Esophagus (tissue), 2 donors: Measurements from ENCODE around the gene SIGLEC10. TPM values are rescaled to one million over a fixed set of nuclear protein-coding genes. Genes with fewer than 3 reads are reported as not detected.
A peak's percentile ranks its signal among the peaks of the same experiment; 100 is the strongest.

Source experiments
- H3K27ac ChIP-seq, 2 donors: one replicate each; pipeline ENCODE4 v1.5.1; 2013; ENCODE audit warnings: low read depth in 2 of 2, mild to moderate bottlenecking in 2 of 2, inconsistent platforms in 1 of 2, low read length in 1 of 2, moderate library complexity in 1 of 2
- H3K27me3 ChIP-seq, 2 donors: one replicate each; pipeline ENCODE4 v1.6.1; 2013; ENCODE audit warnings: low read length in 2 of 2, control low read depth in 1 of 2, mild to moderate bottlenecking in 1 of 2; ENCODE audit not compliant: insufficient read depth in 2 of 2, control insufficient read depth in 1 of 2
- H3K36me3 ChIP-seq, 2 donors: one replicate each; pipeline ENCODE4 v1.6.1; 2013; ENCODE audit warnings: low read length in 1 of 2; ENCODE audit not compliant: control insufficient read depth in 2 of 2, insufficient read depth in 2 of 2
- H3K4me1 ChIP-seq, 2 donors: one replicate each; pipeline ENCODE4 v1.6.1; 2013; ENCODE audit warnings: low read length in 1 of 2; ENCODE audit not compliant: control insufficient read depth in 2 of 2, insufficient read depth in 2 of 2
- H3K4me3 ChIP-seq, 2 donors: one replicate each; pipeline ENCODE4 v1.5.1; 2013; ENCODE audit warnings: low read length in 2 of 2, mild to moderate bottlenecking in 2 of 2, low read depth in 1 of 2, moderate library complexity in 1 of 2
- H3K9me3 ChIP-seq, 2 donors: one replicate each; pipeline ENCODE4 v1.6.1; 2013; ENCODE audit warnings: mild to moderate bottlenecking in 2 of 2, low read depth in 1 of 2, low read length in 1 of 2, moderate library complexity in 1 of 2; ENCODE audit not compliant: control insufficient read depth in 2 of 2, insufficient read depth in 1 of 2
- WGBS, 2 donors: extraction: QIAGEN DNeasy Blood & Tissue Kit; methylation state at CpG; one replicate each; pipeline ENCODE4 v1.1.7; 2013; 5-methylcytosine and 5-hydroxymethylcytosine counted together
- polyA plus RNA-seq, 2 donors: library from polyadenylated mRNA; stranded (reverse); fragments of 200-250 nt; gene quantifications; one replicate each; pipeline ENCODE4 v1.2.3, GENCODE V29; 2013
- donor health status: healthy with polysubstance abuse.
- donor health status: Bipolar disorder and iron deficiency.

SIGLEC10 gene
- polyA plus RNA-seq, 2 donors, result 0.65 to 0.79 TPM

GRCh38 chr19:51370230-51370629, 47.2 kb downstream of the SIGLEC10 start:
- 63 to 79% methylated on average over 4 of the region's 4 CpGs for whole genome bisulfite sequencing, 2 donors
- Histone ChIP-seq H3K9me3 (no peaks in the 10 kb centered on the region), H3K27ac (no peak overlapping the region), H3K27me3 (no peaks in the 10 kb centered on the region), H3K36me3 (no peaks in the 10 kb centered on the region), H3K4me1 (peaks cover 0 to 7% of the 10 kb centered on the region in 2 donors), H3K4me3 (no peak overlapping the region)

DNA sequence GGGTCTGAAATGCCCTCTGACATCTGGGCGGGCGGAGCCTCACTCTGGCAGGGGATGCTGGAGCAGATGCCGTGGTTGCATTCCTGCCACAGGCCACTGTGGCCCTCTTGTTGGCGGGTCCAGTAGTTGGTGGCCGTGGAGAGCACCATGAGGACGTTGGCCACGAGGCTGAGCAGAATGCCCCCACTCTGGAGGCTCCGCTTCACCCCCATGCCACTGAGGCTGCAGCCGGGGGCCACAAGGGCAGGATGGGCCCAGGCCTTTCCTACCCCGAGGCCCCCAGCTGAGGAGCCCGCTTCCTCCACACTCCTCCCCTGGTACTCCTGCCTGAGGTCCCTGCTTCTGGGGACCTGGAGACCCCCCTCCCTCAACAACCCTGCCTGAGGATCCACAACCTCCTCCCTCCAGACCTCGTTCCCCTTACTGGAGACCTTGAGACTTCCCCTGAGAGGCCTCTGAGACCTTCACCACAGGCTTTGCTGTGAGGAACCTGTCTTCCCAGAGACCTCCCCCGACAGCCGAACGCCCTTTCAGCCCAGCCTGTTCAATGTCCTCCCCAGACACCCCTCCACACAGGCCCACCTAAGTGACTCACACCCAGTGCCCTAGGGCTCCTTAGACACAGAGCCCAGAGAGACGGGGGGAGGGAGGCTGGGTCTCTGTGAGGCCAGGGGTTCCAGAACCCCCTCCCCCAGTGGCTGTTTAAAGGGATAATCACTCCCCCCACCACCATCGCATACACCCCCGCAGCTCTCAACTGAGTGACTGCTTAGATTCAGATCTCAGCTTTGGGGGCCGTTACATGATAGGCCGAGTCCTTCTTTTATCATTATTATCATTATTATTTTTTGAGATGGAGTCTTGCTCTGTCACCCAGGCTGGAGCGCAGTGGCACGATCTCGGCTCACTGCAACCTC, 48.8 kb downstream of the SIGLEC10 start, which contains the start of gene CLDND2:
Gene CLDND2 (minus strand): TSS at position 638 of the 917 bp plus-strand sequence. CDS start 426 bp downstream, at position 212.
- 62 to 66% methylated on average over 23 of the region's 23 CpGs for WGBS, 2 donors

DNA sequence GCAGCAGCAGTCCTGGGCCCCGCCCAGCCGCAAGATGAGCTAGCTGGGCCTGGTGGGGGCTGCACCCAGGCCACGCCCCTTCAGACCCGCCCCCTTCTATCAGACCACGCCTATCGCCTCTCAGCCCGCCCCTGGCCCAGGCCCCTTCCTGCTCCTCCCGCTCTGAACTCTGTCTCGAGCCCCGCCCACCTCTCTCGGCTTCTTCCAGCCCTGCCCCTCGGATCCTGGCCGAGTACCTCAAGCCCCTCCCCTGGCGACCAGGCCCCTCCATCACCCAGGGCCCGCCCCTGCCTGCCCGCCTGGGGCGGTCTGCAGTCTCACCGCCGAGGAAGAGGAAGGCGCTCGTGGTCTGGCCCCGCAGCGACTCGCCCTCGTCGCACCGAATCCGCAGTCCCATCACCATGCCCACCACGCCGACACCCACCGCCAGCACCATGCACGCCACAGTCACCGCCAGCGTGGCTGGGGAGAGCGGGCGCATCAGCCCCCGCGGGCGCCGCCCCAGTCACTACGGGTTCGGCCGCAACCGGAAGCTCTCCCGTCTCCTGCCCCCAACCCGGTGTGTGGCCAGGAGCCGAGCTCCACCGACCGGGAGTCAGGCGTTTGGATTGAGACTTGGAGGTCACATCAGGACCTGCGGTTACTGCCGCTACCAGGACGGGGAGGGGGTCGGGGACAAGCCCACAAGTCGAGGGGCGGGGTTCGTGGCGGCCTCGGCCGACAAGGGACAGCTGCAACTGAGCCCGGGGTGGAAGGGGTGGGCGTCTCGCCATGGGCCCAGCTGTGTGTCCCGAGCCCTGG, 49.7 kb downstream of the SIGLEC10 start:
- Histone ChIP-seq H3K4me3 (peak overlapping the region; percentile 84 to 86), H3K4me1 (peaks cover 4 to 22% of the 10 kb centered on the region in 2 donors), H3K27ac (peak overlapping the region; percentile 94 to 98), H3K36me3 (no peaks in the 10 kb centered on the region), H3K27me3 (no peaks in the 10 kb centered on the region), H3K9me3 (no peaks in the 10 kb centered on the region)
- WGBS, 2 donors, result 0 to 1% methylated on average over 64 of the region's 64 CpGs

More for the DNA sequence above, 48.8 kb downstream of the SIGLEC10 start, which contains the start of gene CLDND2:
- no peaks in the 10 kb centered on the region for H3K36me3 ChIP-seq
- H3K27ac ChIP-seq, result peak within 1 kb of the TSS; percentile 94 to 98
- H3K4me3 ChIP-seq, result peak within 1 kb of the TSS; percentile 84 to 86
- H3K9me3 ChIP-seq, result no peaks in the 10 kb centered on the region
- H3K4me1 ChIP-seq, result peaks cover 4 to 19% of the 10 kb centered on the region in 2 donors
- no peaks in the 10 kb centered on the region for H3K27me3 ChIP-seq

DNA sequence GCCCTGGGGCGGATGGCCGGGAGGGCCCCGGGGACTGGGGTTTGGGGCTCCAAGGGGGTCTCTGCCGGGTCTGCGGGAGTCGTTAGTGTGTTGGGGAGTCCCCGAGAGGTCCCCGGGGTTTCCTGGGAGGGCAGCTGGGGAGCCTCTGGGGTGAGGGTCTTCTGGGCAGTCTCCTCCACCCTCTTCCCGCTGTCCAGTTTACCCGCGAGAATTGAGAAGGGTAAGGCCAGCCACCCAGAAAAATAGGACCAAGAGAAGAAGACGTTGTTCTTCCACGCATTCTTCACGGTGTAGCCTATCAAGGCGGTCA, 50.2 kb downstream of the SIGLEC10 start:
- peak overlapping the region; percentile 94 to 98 for H3K27ac ChIP-seq
- H3K36me3 ChIP-seq, result no peaks in the 10 kb centered on the region
- H3K4me3 ChIP-seq, result peak overlapping the region; percentile 66 to 86
- H3K4me1 ChIP-seq, result peaks cover 4 to 22% of the 10 kb centered on the region in 2 donors
- 0 to 1% methylated on average over 13 to 15 of the region's 15 CpGs for WGBS, 2 donors
- H3K9me3 ChIP-seq, result no peaks in the 10 kb centered on the region
- H3K27me3 ChIP-seq, result no peaks in the 10 kb centered on the region

- no peaks in the 10 kb centered on the region for H3K27me3 ChIP-seq
- 1% methylated on average over 51 to 54 of the region's 54 CpGs for WGBS, 2 donors
- no peaks in the 10 kb centered on the region for H3K36me3 ChIP-seq
- H3K27ac ChIP-seq, result peak overlapping the region; percentile 98
- peak overlapping the region; percentile 86 to 91 for H3K4me3 ChIP-seq
- peaks cover 4 to 22% of the 10 kb centered on the region in 2 donors for H3K4me1 ChIP-seq
- no peaks in the 10 kb centered on the region for H3K9me3 ChIP-seq
Measured at GRCh38 chr19:51366389-51367254, 50.8 kb downstream of the SIGLEC10 start.

DNA sequence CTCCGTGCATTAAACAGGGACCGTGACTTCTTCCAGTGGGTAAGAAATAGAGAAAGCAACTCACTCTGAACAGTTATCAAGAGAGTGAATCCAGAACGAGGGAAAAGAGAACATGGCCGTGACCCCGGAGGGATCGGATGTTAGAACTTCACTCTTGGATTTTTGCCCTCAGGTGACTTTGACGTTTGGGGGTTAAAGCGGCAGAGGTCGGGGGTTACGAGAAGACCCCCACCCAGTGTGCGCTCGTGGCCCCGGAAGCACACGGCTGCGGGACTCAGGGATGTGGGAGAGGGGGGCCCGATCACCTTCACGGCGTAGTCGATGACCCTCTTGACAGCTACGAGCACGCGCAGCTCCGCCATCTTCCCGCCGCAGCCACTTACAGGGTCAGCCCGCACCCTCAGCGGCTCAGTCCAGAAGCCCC, 51.5 kb downstream of the SIGLEC10 start, which contains the start of gene ETFB:
Gene ETFB (minus strand): TSS at position 424 of the 424 bp plus-strand sequence. CDS start 62 bp downstream, at position 362.
- Histone ChIP-seq H3K4me3 (peak within 1 kb of the TSS; percentile 86 to 91), H3K4me1 (peaks cover 4 to 22% of the 10 kb centered on the region in 2 donors), H3K36me3 (no peaks in the 10 kb centered on the region), H3K9me3 (no peaks in the 10 kb centered on the region), H3K27me3 (no peaks in the 10 kb centered on the region), H3K27ac (peak within 1 kb of the TSS; percentile 98)
- 0% methylated on average over 27 of the region's 27 CpGs for WGBS, 2 donors

DNA sequence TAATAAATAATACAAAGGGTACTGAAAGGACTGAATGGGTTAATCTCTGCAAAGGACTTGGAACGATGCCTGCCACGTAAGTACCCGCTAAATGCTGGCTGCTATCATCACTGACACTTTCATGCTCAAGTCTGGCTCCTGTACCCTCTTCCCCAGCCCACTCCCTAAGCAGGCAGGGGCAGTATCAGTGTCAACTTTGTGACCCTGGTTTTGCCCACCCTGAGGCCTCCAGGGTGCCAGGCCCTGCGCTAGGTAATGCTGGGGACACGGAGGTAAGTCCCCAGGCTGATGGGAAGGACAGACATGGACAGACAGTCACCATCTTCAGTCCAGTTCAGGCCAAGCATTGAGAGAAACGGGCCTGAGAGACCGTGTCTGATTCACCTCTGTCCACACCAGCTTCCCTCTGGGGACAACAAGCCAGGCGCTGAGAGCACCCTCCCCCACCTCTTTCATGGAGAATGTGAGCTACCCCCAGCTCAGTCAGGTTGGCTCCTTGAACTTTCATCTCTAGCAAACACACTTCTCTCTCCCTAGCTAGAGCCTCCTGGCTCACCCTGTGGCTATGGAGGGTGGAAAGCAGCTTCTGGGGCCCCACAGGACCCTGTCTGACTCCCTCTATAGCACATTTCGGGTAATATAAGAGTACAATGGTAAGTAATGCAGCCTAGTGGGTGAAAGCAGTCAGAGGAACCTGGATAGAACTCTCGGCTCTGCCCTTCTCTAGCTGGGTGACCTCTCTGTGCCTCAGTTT, 52.1 kb downstream of the SIGLEC10 start:
- Histone ChIP-seq H3K27ac (peak overlapping the region; percentile 86 to 98), H3K4me1 (peaks cover 4 to 22% of the 10 kb centered on the region in 2 donors), H3K4me3 (peak overlapping the region; percentile 86 to 91), H3K36me3 (no peaks in the 10 kb centered on the region), H3K9me3 (no peaks in the 10 kb centered on the region), H3K27me3 (no peaks in the 10 kb centered on the region)
- WGBS, 2 donors, result 13 to 14% methylated on average over 10 of the region's 10 CpGs

DNA sequence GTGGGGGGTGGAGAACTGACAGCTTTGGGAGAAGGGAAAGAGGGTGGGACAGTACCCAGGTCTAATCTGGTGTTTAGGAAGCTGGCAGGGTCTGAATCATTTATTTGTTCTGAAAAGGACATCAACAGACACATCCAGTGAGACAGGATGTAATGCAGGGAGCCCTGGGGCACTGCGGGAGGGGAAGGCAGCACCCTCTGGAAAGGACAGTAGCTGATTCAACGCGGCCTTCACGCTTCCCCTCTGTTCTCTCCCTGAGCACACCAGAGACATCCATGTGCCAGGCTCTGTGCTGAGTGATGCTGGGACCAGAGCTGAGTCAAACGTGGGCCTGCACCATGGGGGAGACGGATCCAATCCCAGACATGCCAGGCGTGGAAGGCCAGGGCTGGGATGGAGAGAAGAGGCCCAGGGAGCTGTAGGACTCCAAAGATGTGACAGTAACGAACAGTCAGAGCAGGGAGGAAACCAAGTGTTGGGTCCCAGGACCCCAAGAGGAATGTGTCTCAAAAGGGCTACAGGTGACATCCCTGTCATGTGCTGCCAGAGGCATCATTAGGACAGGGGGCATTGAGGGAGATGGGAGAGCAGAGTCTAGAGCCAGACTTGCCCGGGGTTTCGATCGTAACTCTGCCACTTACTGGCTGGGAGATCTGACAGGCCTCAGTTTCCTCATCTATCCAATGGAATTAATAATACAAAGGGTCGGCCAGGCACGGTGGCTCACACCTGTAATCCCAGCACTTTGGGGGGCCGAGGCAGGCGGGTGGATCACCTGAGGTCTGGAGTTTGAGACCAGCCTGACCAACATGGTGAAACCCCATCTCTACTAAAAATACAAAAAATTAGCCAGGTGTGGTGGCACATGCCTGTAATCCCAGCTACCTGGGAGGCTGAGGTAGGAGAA, 53.0 kb downstream of the SIGLEC10 start:
- no peaks in the 10 kb centered on the region for H3K9me3 ChIP-seq
- H3K27ac ChIP-seq, result peak overlapping the region; percentile 52 to 88
- no peaks in the 10 kb centered on the region for H3K36me3 ChIP-seq
- WGBS, 2 donors, result 73 to 76% methylated on average over 15 of the region's 15 CpGs
- no peaks in the 10 kb centered on the region for H3K27me3 ChIP-seq
- no peak overlapping the region for H3K4me3 ChIP-seq
- H3K4me1 ChIP-seq, result peaks cover 4 to 22% of the 10 kb centered on the region in 2 donors
